CD4-positive, CD25-positive, alpha-beta regulatory T cell (primary cell): ENCODE results near the gene VPS39. TPM values are rescaled to one million over a fixed set of nuclear protein-coding genes. Genes with fewer than 3 reads are reported as not detected.

ENCODE experiments used
- ATAC-seq, 2 donors: fragments of 150-1000 bp; cut with Tn5 transposase; one replicate each; pipeline ENCODE4 v1.10.0; 2021; ENCODE audit warnings: low read depth in 2 of 2, moderate number of reproducible peaks in 2 of 2, moderate library complexity in 1 of 2
- DNase-seq, 3 donors: peaks; one replicate each; pipeline versions ENCODE4 v3.0.0 to v3.0.0-alpha.2; 2012 to 2022; ENCODE audit warnings: mixed read lengths in 1 of 3
- H3K27ac ChIP-seq: one replicate; pipeline ENCODE4 v1.7.0; 2013; ENCODE audit warnings: mild to moderate bottlenecking, low read length; ENCODE audit not compliant: insufficient read depth, poor library complexity, severe bottlenecking
- H3K27me3 ChIP-seq: one replicate; pipeline ENCODE4 v1.7.0; 2013; ENCODE audit warnings: low read length; ENCODE audit not compliant: control insufficient read depth, insufficient read depth
- H3K36me3 ChIP-seq: one replicate; pipeline ENCODE4 v1.7.0; 2013; ENCODE audit warnings: mild to moderate bottlenecking, low read length, moderate library complexity; ENCODE audit not compliant: control insufficient read depth, insufficient read depth
- H3K4me1 ChIP-seq: 2 replicates; pipeline ENCODE4 v1.7.0; 2013; ENCODE audit warnings: mild to moderate bottlenecking, low read length; ENCODE audit not compliant: insufficient read depth, control insufficient read depth, poor library complexity, severe bottlenecking
- H3K4me3 ChIP-seq: one replicate; pipeline ENCODE4 v1.7.0; 2013; ENCODE audit warnings: low read depth, mild to moderate bottlenecking, low read length, moderate library complexity
- H3K9me3 ChIP-seq, 2 experiments: 1 replicate in 1 of 2; 2 replicates in 1 of 2; pipeline ENCODE4 v1.7.0; 2013; ENCODE audit warnings: low read length in 2 of 2, mild to moderate bottlenecking in 1 of 2, moderate library complexity in 1 of 2; ENCODE audit not compliant: control insufficient read depth in 2 of 2
- H3K27ac Mint-ChIP-seq, 3 donors: one replicate each; pipeline ENCODE4 v1.8.0; 2020 to 2022; ENCODE audit warnings: mild to moderate bottlenecking in 3 of 3, mixed read lengths in 3 of 3, moderate library complexity in 2 of 3
- H3K27me3 Mint-ChIP-seq: one replicate; pipeline ENCODE4 v1.8.0; 2022; ENCODE audit warnings: mild to moderate bottlenecking, mixed read lengths
- H3K36me3 Mint-ChIP-seq: one replicate; pipeline ENCODE4 v1.8.0; 2020; ENCODE audit warnings: mixed read lengths
- H3K4me1 Mint-ChIP-seq, 4 donors: one replicate each; pipeline ENCODE4 v1.8.0; 2020 to 2022; ENCODE audit warnings: mixed read lengths in 4 of 4, mild to moderate bottlenecking in 1 of 4
- H3K4me3 Mint-ChIP-seq, 4 donors: one replicate each; pipeline ENCODE4 v1.8.0; 2020 to 2022; ENCODE audit warnings: mild to moderate bottlenecking in 4 of 4, mixed read lengths in 4 of 4, moderate library complexity in 3 of 4
- H3K9me3 Mint-ChIP-seq, 7 donors: one replicate each; pipeline ENCODE4 v1.8.0; 2020 to 2022; ENCODE audit warnings: mixed read lengths in 7 of 7, mild to moderate bottlenecking in 3 of 7, moderate library complexity in 2 of 7
- polyA plus RNA-seq, 4 donors: library from polyadenylated mRNA; unstranded; fragments of 300-500 nt; fragmentation: Illumina TruSeq; gene quantifications; one replicate each; pipeline ENCODE4 v1.2.3, GENCODE V29; 2021
- total RNA-seq: library from RNA; stranded (reverse); gene quantifications from one replicate; pipeline ENCODE4 v1.2.3, GENCODE V29; 2022

VPS39 gene
- total and polyA plus RNA-seq, 5 donors from 2014 or later, result 28.3 to 121 (median 29.2) TPM

- Mint-ChIP-seq H3K9me3 (no peaks in the 10 kb centered on the region), H3K36me3 (peaks cover 26% of the 10 kb centered on the region), H3K27ac (peak overlapping the region in 2 of 3 donors; percentile 5 to 65), H3K4me3 (no peak overlapping the region), H3K4me1 (no peaks in the 10 kb centered on the region), H3K27me3 (no peaks in the 10 kb centered on the region)
- ATAC-seq, result no peak
- Histone ChIP-seq H3K27ac (no peak overlapping the region), H3K4me3 (no peak overlapping the region), H3K27me3 (no peaks in the 10 kb centered on the region), H3K36me3 (peaks cover 44% of the 10 kb centered on the region), H3K9me3 (no peaks in the 10 kb centered on the region), H3K4me1 (no peaks in the 10 kb centered on the region)
- DNase-seq, result no peak
Observed at GRCh38 chr15:42157981-42158765, 49.9 kb downstream of the VPS39 start.

GRCh38 chr15:42157381-42157780 is 50.7 kb downstream of the VPS39 start:
- H3K9me3 Mint-ChIP-seq, result no peaks in the 10 kb centered on the region
- H3K4me1 Mint-ChIP-seq, result no peaks in the 10 kb centered on the region
- Histone ChIP-seq H3K27me3 (no peaks in the 10 kb centered on the region), H3K4me3 (no peak overlapping the region), H3K36me3 (peaks cover 36% of the 10 kb centered on the region), H3K27ac (no peak overlapping the region), H3K4me1 (no peaks in the 10 kb centered on the region), H3K9me3 (no peaks in the 10 kb centered on the region)
- no peak overlapping the region for H3K27ac Mint-ChIP-seq
- H3K36me3 Mint-ChIP-seq, result peaks cover 20% of the 10 kb centered on the region
- ATAC-seq (no peak), DNase-seq (no peak)
- H3K27me3 Mint-ChIP-seq, result no peaks in the 10 kb centered on the region
- no peak overlapping the region for H3K4me3 Mint-ChIP-seq

- Mint-ChIP-seq H3K36me3 (peaks cover 11% of the 10 kb centered on the region), H3K27ac (no peak within 1 kb of the TSS), H3K9me3 (no peaks in the 10 kb centered on the region), H3K27me3 (no peaks in the 10 kb centered on the region), H3K4me3 (no peak within 1 kb of the TSS), H3K4me1 (no peaks in the 10 kb centered on the region)
- Histone ChIP-seq H3K9me3 (no peaks in the 10 kb centered on the region), H3K36me3 (peaks cover 26% of the 10 kb centered on the region), H3K27ac (no peak within 1 kb of the TSS), H3K4me3 (no peak within 1 kb of the TSS), H3K4me1 (no peaks in the 10 kb centered on the region), H3K27me3 (no peaks in the 10 kb centered on the region)
- DNase-seq (peak in 1 of 3 donors; percentile 16), ATAC-seq (no peak)
Observed at GRCh38 chr15:42156243-42156922, 51.7 kb downstream of the VPS39 start, which contains the start of gene PLA2G4F. Gene PLA2G4F, minus strand, starts transcription at chr15:42156636. Its CDS starts 87 bp downstream, at chr15:42156549.

- no peak for ATAC-seq
- no peaks in the 10 kb centered on the region for H3K4me1 Mint-ChIP-seq
Observed at GRCh38 chr15:42155546-42156242, 52.4 kb downstream of the VPS39 start.

GRCh38 chr15:42154956-42155355 is 53.1 kb downstream of the VPS39 start:
- H3K4me3 Mint-ChIP-seq, result no peak overlapping the region
- no peak overlapping the region for H3K27ac ChIP-seq
- no peak for DNase-seq
- H3K27me3 ChIP-seq, result no peaks in the 10 kb centered on the region
- no peak for ATAC-seq
- H3K36me3 ChIP-seq, result peaks cover 12% of the 10 kb centered on the region
- H3K4me3 ChIP-seq, result no peak overlapping the region
- no peaks in the 10 kb centered on the region for H3K9me3 ChIP-seq
- H3K4me1 Mint-ChIP-seq, result no peaks in the 10 kb centered on the region
- H3K9me3 Mint-ChIP-seq, result no peaks in the 10 kb centered on the region
- peaks cover 7% of the 10 kb centered on the region for H3K36me3 Mint-ChIP-seq
- no peaks in the 10 kb centered on the region for H3K27me3 Mint-ChIP-seq
- H3K4me1 ChIP-seq, result no peaks in the 10 kb centered on the region
- H3K27ac Mint-ChIP-seq, result peak overlapping the region in 1 of 3 donors; percentile 10

More at GRCh38 chr15:42155546-42156242, 52.4 kb downstream of the VPS39 start:
- Histone ChIP-seq H3K4me3 (no peak overlapping the region), H3K9me3 (no peaks in the 10 kb centered on the region), H3K27ac (no peak overlapping the region), H3K36me3 (peaks cover 20% of the 10 kb centered on the region), H3K27me3 (no peaks in the 10 kb centered on the region), H3K4me1 (no peaks in the 10 kb centered on the region)
- H3K36me3 Mint-ChIP-seq, result peaks cover 8% of the 10 kb centered on the region
- no peak for DNase-seq
- H3K4me3 Mint-ChIP-seq, result no peak overlapping the region
- no peaks in the 10 kb centered on the region for H3K9me3 Mint-ChIP-seq
- no peaks in the 10 kb centered on the region for H3K27me3 Mint-ChIP-seq
- H3K27ac Mint-ChIP-seq, result no peak overlapping the region

GRCh38 chr15:42154212-42154941 is 53.7 kb downstream of the VPS39 start:
- Mint-ChIP-seq H3K4me1 (no peaks in the 10 kb centered on the region), H3K27ac (peak overlapping the region in 1 of 3 donors; percentile 10), H3K4me3 (no peak overlapping the region), H3K9me3 (no peaks in the 10 kb centered on the region), H3K36me3 (peaks cover 4% of the 10 kb centered on the region), H3K27me3 (no peaks in the 10 kb centered on the region)
- Histone ChIP-seq H3K27ac (no peak overlapping the region), H3K4me3 (no peak overlapping the region), H3K9me3 (no peaks in the 10 kb centered on the region), H3K36me3 (peaks cover 7% of the 10 kb centered on the region), H3K4me1 (no peaks in the 10 kb centered on the region), H3K27me3 (no peaks in the 10 kb centered on the region)
- ATAC-seq, result no peak
- no peak for DNase-seq

GRCh38 chr15:42153874-42154211 is 54.3 kb downstream of the VPS39 start:
- ATAC-seq (no peak), DNase-seq (no peak)
- no peaks in the 10 kb centered on the region for H3K9me3 ChIP-seq
- no peaks in the 10 kb centered on the region for H3K4me1 ChIP-seq
- no peaks in the 10 kb centered on the region for H3K27me3 ChIP-seq
- Mint-ChIP-seq H3K4me3 (no peak overlapping the region), H3K4me1 (no peaks in the 10 kb centered on the region), H3K27me3 (no peaks in the 10 kb centered on the region), H3K36me3 (peaks cover 4% of the 10 kb centered on the region), H3K9me3 (no peaks in the 10 kb centered on the region), H3K27ac (no peak overlapping the region)
- peaks cover 4% of the 10 kb centered on the region for H3K36me3 ChIP-seq
- no peak overlapping the region for H3K4me3 ChIP-seq
- H3K27ac ChIP-seq, result no peak overlapping the region
